GM21619 (cell line): Measurements from ENCODE around the gene ESYT1.

Experiments
- ATAC-seq: cut with Tn5 transposase; IDR thresholded peaks from one replicate; pipeline ENCODE4 v1.9.1; 2021; ENCODE audit not compliant: unreplicated experiment

ESYT1 gene

GRCh38 chr12:56172839-56173238 lies 44.8 kb downstream of the ESYT1 start:
- no peak for ATAC-seq

- ATAC-seq = no peak
These were observed 50.3 kb downstream of the ESYT1 start for GRCh38 chr12:56178347-56178746.

DNA sequence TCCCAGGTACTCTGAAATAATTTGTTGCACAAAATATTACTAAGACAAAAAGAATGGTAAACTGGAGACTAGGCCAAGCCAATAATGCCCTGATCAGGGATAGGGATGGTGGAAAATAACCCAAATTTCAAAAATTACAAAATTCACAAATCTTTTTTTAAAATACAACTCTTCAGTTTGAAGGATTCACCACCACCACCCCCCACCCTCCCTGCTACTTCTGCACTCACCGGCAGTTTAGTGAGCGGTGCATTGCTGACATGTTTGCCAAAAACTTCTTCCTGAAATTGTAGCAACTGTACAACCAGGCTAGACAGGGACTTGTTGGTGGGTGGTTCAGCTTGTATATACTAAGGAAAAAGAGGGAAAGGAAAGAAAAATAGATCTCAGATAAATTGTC lies 58.9 kb downstream of the ESYT1 start:
- no peak for ATAC-seq

- ATAC-seq = no peak
These were observed 60.2 kb downstream of the ESYT1 start for GRCh38 chr12:56188131-56188777.

DNA sequence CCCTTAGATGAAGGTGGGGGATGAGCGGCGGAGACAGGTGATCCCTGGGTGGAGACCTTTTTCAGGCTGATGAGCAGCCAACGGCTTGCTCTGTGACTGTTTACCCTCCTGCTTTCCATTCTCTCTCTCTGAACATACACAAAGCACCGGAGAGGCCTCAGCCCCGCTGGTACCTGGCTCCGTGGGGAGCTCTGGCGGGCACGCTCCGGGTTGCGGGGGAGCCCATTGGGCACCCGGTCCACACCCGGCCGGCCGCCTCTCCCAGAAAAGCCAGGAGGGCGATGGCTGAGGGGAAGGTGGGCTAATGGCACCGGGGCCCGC lies 60.7 kb downstream of the ESYT1 start:
- ATAC-seq = no peak

DNA sequence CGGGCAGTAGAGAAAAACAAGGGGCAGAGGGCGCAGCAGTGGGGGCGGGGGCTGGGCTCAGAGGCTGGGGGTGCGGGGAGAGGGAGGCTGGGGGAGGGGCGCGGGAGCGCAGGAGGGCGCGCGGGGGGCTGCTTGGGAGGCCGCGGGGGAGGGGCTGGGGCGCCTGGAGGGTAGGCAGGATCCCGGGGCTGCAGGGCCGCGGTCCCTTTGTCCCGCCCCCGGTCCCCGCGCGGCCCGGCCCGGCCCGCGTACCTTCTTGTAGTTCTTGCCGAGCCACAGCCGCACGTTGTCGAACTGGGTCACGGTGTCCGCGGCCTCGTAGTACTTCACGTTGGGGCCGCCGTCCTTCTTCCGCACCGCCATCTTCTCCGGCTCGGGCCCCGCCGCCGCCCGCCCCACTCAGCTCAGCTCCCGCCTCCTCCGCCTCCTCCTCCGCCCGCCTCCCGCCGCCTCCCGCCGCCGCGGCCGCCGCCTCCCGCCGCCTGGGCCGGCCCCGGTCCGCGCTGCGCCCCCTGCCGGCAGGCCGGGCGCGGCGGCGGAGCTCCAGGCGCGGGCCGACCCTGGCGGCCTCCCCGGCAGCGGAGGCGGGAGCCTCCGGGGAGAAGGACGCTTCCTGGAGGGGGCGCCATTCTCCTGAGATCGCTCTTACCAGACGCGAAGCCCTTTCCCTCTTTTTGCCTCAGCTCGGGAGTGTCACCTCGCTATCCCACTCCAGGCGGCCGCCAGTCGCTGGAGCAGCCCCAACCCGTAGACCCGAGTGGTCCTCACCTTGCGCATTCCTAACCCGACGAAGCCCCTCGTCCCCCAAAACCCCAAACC lies 61.2 kb downstream of the ESYT1 start, which contains the start of gene SMARCC2:
Gene SMARCC2 (minus strand): TSS at position 385 of the 819 bp plus-strand sequence. CDS start 22 bp downstream, at position 363.
- peak; percentile 66 for ATAC-seq

GRCh38 chr12:56189918-56190694 lies 62.0 kb downstream of the ESYT1 start:
- ATAC-seq = peak; percentile 28

GRCh38 chr12:56190695-56191155 lies 62.7 kb downstream of the ESYT1 start:
- no peak for ATAC-seq

DNA sequence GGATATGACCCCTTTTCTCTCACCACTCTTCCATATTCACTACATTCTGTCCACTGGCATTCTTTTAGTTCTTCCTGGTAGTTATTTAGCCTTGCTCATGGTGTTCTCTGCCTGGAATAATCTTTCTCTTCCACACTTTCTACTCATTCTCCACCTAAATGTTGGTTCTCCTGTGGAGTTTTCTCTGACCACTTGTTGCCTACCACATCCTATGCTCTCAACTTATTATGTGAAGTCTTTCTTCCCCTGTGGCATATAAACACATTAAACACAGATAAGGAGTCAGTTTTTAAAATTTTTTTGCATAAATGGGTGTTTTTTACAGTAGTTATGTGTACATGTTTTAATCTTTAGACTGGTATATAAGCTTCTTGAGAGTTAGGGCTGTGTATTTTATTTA lies 64.5 kb downstream of the ESYT1 start:
- ATAC-seq = no peak

DNA sequence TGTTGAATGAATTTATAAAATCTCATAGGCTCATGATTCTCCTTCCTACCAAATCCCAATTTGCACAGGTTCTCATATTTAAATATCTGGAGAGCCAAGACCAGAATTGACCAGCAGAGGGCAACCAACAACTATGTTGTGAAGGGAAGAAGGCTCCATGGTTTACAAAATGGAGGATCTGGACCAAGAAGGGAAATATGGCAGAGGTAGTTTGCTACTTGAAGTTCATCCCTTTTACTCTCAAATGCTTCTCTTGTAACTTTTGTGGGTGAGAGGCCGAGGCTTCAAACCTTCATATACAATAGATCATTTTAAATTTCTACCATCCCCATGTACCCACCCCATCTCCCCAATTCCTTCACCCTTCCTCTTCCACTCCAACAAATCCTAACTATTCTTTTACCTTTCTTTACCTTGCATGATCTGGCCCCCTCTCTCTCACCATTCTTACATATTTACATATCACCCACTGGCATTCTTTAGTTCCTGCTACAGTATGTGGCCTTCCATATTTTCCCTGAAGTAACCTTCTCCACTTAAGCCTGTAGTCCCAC lies 65.0 kb downstream of the ESYT1 start:
- ATAC-seq = no peak
